Hepatocyte (in vitro differentiated cells): ENCODE data around the gene A2ML1.

Source experiments
- CTCF ChIP-seq: fragments of 200-600 bp; sonication (generic); IDR thresholded peaks from 2 replicates; pipeline ENCODE4 v1.5.1; 2016; ENCODE audit warnings: antibody characterized with exemption, mild to moderate bottlenecking; ENCODE audit not compliant: poor library complexity
- EZH2 ChIP-seq: fragments of 200-600 bp; sonication (generic); IDR thresholded peaks from 2 replicates; pipeline ENCODE4 v1.6.1; 2016; ENCODE audit warnings: antibody characterized with exemption, mild to moderate bottlenecking, borderline replicate concordance

GRCh38 chr12:8840938-8841633 lies 18.7 kb downstream of the A2ML1 start:
- TF ChIP-seq CTCF (no peak), EZH2 (no peak)
